ENCODE measurements around the gene CLECL1.

- TF ChIP-seq CTCF (IDR thresholded peaks at IDR 0.05; ENCODE audit: low read depth, low read length, missing input control) (no peak), GABPA (IDR thresholded peaks at IDR 0.05 in 1 of 2, conservative IDR thresholded peaks at IDR 0.05 in 1 of 2) (no peak), YY1 (IDR thresholded peaks at IDR 0.05) (no peak), JUND (IDR thresholded peaks at IDR 0.05) (no peak), HNF4A (conservative IDR thresholded peaks at IDR 0.05) (no peak), ATF3 (IDR thresholded peaks at IDR 0.05) (no peak), MAX (IDR thresholded peaks at IDR 0.05) (no peak), RAD21 (IDR thresholded peaks at IDR 0.05) (no peak), TAF1 (conservative IDR thresholded peaks at IDR 0.05) (no peak), RXRA (IDR thresholded peaks at IDR 0.05) (no peak), SP1 (IDR thresholded peaks at IDR 0.05) (no peak), HNF4G (IDR thresholded peaks at IDR 0.05) (no peak)
These were observed 30.6 kb downstream of the CLECL1 start for GRCh38 chr12:9702255-9702654.

All from liver (tissue), 3 donors.